Lower lobe of right lung (tissue), 2 donors: ENCODE measurements around the gene GDF15. TPM values are rescaled to one million over a fixed set of nuclear protein-coding genes. Genes with fewer than 3 reads are reported as not detected.

Experiments
- ATAC-seq, 2 donors: fragments of 200-7000 bp; cut with Tn5 transposase; one replicate each; pipeline ENCODE4 v1.9.1; 2020 to 2022; ENCODE audit warnings: mild to moderate bottlenecking in 2 of 2, moderate library complexity in 2 of 2
- DNase-seq: peaks from one replicate; pipeline ENCODE4 v3.0.0-alpha.2; 2020
- H3K27ac ChIP-seq: fragments of 200-600 bp; one replicate; pipeline ENCODE4 v1.8.0; 2022
- H3K27me3 ChIP-seq: fragments of 200-600 bp; one replicate; pipeline ENCODE4 v1.8.0; 2022; ENCODE audit warnings: low read depth
- H3K36me3 ChIP-seq: fragments of 200-600 bp; one replicate; pipeline ENCODE4 v1.8.0; 2022; ENCODE audit warnings: mild to moderate bottlenecking
- H3K4me1 ChIP-seq: fragments of 200-600 bp; one replicate; pipeline ENCODE4 v1.8.0; 2022
- H3K4me3 ChIP-seq: fragments of 200-600 bp; one replicate; pipeline ENCODE4 v1.8.0; 2022; ENCODE audit warnings: mild to moderate bottlenecking
- H3K9me3 ChIP-seq: fragments of 200-600 bp; one replicate; pipeline ENCODE4 v1.8.0; 2022
- intact Hi-C: fragments of 100-400 bp; cut with DNase I; formaldehyde crosslinking; loops from one replicate; pipeline ENCODE4 v1.11.0; 2022
- total RNA-seq: library from RNA; stranded (reverse); fragmentation: NEBNext Ultra II Directional; extraction: Animal tissue kit (Norgen Biotek cat#: 25700); gene quantifications from one replicate; pipeline ENCODE4 v1.2.1, GENCODE V29; 2021
- TF ChIP-seq, protein P1 (sequence below): fragments of 200-600 bp; IDR thresholded peaks from one replicate; pipeline ENCODE4 v1.8.0; 2022; ENCODE audit warnings: antibody characterized with exemption, mild to moderate bottlenecking
- donor health status: DM: no; HTN: yes; CAD: no; lungs with severe emphysema.

GDF15 gene
- total RNA-seq, 1 donor from 2014 or later: 21.2 TPM

DNA sequence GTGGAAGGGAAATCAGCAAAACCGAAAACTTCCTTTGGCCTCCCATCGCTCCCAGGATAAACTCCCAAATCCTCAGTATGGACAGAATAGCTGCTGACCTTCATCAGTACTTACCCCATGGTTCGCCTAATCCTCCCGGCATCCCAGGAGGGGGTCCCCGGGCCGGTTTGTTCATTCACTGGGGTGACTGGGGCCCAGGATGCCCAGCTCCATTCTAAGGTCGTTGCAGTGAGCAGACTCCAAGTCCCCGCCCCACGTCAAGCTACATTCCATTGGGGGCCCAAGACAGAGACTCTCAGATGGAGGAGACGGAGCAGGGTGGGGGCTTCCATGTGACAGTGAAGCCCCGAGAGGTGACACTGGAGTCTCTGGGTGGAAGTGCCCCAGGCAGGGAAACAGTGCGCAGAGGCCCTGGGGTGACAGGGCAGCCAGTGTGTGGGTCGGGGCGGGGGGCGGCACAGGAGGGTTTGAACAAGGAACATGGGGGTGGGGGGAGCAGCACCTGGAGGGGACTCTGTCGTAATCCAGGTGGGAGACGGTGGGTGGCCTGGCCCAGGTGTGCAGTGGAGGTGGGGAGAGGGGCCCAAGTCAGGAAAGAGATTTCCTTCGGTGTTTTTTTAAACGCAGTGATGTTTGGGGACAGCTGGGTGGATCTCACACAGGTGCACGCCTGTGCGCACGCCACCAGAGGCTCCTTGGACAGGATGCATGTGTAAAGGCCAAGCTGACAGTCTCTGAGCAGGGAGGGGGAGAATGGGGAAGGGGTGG is 38.3 kb downstream of the GDF15 start:
- H3K27ac ChIP-seq: no peak overlapping the region
- TF ChIP-seq, protein P1, sequence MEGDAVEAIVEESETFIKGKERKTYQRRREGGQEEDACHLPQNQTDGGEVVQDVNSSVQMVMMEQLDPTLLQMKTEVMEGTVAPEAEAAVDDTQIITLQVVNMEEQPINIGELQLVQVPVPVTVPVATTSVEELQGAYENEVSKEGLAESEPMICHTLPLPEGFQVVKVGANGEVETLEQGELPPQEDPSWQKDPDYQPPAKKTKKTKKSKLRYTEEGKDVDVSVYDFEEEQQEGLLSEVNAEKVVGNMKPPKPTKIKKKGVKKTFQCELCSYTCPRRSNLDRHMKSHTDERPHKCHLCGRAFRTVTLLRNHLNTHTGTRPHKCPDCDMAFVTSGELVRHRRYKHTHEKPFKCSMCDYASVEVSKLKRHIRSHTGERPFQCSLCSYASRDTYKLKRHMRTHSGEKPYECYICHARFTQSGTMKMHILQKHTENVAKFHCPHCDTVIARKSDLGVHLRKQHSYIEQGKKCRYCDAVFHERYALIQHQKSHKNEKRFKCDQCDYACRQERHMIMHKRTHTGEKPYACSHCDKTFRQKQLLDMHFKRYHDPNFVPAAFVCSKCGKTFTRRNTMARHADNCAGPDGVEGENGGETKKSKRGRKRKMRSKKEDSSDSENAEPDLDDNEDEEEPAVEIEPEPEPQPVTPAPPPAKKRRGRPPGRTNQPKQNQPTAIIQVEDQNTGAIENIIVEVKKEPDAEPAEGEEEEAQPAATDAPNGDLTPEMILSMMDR: no peak
- H3K4me1 ChIP-seq: peaks cover 61% of the 10 kb centered on the region
- H3K9me3 ChIP-seq: no peaks in the 10 kb centered on the region
- H3K27me3 ChIP-seq: no peaks in the 10 kb centered on the region
- intact Hi-C loops: no loop called here
- no peaks in the 10 kb centered on the region for H3K36me3 ChIP-seq
- H3K4me3 ChIP-seq: no peak overlapping the region
- ATAC-seq: no peak
- no peak for DNase-seq

DNA sequence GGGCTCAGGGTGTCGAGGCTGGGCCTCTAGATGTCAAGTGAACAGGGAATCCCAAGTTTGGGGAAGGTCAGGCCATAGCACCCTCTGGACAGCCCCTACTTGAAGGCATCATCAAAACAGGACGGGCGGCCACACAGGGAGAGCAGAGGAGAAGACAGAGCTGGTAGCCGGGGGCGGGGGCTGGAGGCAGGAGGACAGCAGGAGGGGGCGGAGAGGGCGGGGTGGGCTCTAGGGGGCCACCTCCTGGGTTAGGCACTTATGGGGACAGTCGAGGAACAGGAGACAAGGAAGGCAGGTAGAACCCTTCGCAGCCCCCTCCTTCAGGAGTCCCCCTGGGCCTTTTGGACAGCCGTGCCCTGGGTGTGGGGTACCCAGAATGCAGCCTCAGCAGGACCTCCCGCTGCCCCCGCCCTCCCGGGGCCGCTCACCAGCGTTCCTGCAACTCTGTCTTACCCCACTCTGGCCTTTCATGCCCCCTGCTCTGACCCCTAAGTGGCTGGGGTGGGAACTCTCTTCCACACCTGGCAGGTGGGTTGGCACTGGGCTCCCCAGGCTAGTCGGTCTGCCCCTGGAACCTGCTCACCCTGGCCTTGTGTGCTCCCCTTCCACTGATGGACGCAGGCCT is 39.0 kb downstream of the GDF15 start:
- intact Hi-C loops: no loop called here
- Histone ChIP-seq H3K4me3 (no peak overlapping the region), H3K27ac (no peak overlapping the region), H3K4me1 (peaks cover 67% of the 10 kb centered on the region), H3K27me3 (no peaks in the 10 kb centered on the region), H3K9me3 (no peaks in the 10 kb centered on the region), H3K36me3 (no peaks in the 10 kb centered on the region)
- ATAC-seq (no peak), DNase-seq (no peak)
- TF ChIP-seq, protein P1: no peak

DNA sequence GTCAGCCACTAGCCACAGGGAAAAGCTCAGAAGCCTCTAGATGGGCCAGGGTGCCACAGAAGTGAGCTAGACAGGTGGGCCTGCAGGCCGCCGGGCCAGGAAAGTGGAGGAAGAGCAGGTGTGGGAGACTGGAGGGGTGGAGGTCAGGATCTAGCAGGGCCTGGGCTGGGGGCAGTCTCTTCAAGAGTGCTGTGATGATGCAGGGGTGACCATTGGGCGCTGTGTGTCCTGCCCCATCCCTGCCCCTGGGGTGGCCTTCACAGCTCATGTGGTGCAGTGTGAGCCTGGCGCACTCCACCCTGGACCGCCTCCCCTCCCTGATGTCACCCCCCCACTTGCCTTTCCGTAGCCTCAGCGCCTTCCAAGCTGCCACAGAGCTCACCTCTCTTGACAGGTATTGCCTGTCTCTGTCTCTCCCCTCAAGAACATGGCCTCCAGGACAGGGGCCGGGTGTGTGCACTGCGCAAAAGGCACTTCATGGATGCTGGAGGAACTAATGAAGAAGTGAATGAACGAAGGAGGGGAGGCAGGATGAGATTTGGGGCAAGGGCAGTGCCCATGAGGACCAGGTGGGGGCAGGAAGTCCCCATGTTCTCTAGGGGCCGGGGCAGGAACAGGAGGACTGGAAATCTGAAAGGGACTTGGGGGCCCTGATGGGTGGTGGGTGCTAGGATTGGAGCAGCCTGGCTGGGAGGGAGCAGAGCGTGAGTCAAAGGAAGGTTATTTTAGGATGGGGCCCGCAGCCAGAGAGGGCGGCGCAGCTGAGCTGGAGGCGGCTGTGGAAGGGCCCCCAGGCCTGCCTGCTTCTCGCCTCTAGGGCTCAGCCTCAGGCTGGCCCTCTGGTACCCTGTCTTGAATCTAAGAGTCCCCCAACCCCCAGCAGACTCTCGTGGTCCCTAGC is 39.8 kb downstream of the GDF15 start:
- intact Hi-C loops: no loop called here
- Histone ChIP-seq H3K36me3 (peaks cover 3% of the 10 kb centered on the region), H3K9me3 (no peaks in the 10 kb centered on the region), H3K4me1 (peaks cover 62% of the 10 kb centered on the region), H3K27me3 (no peaks in the 10 kb centered on the region), H3K4me3 (no peak overlapping the region), H3K27ac (no peak overlapping the region)
- ATAC-seq: no peak
- no peak for DNase-seq
- TF ChIP-seq, protein P1: no peak

DNA sequence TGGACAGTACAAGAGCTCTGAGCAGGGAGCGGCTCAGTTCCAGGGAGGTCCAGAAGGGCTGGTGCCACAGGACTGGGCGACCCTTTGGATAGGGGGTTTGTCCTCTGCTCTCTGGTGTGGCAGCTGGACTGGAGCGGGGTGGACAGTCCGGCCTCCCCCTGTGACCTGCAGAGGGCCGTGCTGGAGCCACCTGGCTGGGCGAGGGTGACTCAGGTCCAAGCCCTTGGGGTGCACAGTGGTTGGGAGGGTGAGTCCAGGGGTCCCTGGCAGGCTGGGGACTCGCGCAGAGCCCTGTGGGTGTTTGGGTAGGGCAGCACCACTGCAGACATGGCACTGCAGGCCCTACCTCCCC is 40.4 kb downstream of the GDF15 start:
- H3K27me3 ChIP-seq: no peaks in the 10 kb centered on the region
- ATAC-seq: no peak
- TF ChIP-seq, protein P1: no peak
- no peak overlapping the region for H3K27ac ChIP-seq
- H3K9me3 ChIP-seq: no peaks in the 10 kb centered on the region
- intact Hi-C loops: no loop called here
- peaks cover 6% of the 10 kb centered on the region for H3K36me3 ChIP-seq
- DNase-seq: no peak
- H3K4me1 ChIP-seq: peaks cover 56% of the 10 kb centered on the region
- H3K4me3 ChIP-seq: no peak overlapping the region

DNA sequence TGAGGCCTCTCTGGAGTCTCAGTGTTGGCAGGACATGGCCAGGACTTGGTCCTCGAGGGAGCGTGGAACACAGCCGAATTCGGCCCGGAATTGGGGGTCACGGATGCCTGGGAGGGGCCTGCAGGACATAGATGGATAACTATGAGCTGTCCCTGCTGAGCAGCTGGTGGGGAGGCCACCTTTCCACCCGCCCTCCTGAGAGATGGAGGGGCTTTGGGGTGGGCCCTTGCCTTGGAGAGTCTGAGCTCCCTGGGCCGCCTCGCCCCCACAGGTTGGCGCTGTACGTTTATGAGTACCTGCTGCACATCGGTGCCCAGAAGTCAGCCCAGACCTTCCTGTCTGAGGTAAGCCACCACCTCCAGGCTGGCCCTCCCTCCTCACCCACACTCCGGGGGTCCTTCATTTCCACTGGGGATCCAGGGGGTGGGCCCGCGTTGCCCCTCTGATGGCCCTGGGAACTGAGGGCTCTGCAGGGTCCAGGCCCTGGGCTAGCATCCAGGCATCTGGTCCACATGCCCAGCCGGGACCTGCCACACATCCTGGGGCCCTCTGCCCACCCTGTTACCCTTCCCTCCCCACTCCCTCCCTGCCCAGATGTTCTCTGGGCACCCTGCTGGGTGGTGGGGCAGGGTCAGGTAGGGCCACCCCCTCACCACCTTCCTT is 41.3 kb downstream of the GDF15 start:
- Histone ChIP-seq H3K27ac (no peak overlapping the region), H3K4me3 (no peak overlapping the region), H3K9me3 (no peaks in the 10 kb centered on the region), H3K27me3 (no peaks in the 10 kb centered on the region), H3K36me3 (peaks cover 6% of the 10 kb centered on the region), H3K4me1 (peaks cover 51% of the 10 kb centered on the region)
- intact Hi-C loops: no loop called here
- ATAC-seq: no peak
- DNase-seq: no peak
- TF ChIP-seq, protein P1: no peak
